Skeletal muscle satellite cell (primary cell): ENCODE results near the gene COQ8A. TPM values are rescaled to one million over a fixed set of nuclear protein-coding genes. Genes with fewer than 3 reads are reported as not detected.

Experiments
- H3K27me3 ChIP-seq: 2 replicates; pipeline ENCODE4 v1.7.0; 2013; ENCODE audit warnings: low read length; ENCODE audit not compliant: control insufficient read depth, insufficient read depth
- H3K36me3 ChIP-seq: 2 replicates; pipeline ENCODE4 v1.7.0; 2013; ENCODE audit warnings: mild to moderate bottlenecking, control low read depth, low read length; ENCODE audit not compliant: insufficient read depth
- H3K4me1 ChIP-seq: 2 replicates; pipeline ENCODE4 v1.7.0; 2013; ENCODE audit warnings: low read length; ENCODE audit not compliant: control insufficient read depth, insufficient read depth
- H3K4me2 ChIP-seq: 2 replicates; pipeline ENCODE4 v1.7.0; 2013; ENCODE audit warnings: mild to moderate bottlenecking, low read length
- H3K4me3 ChIP-seq: 2 replicates; pipeline ENCODE4 v1.7.0; 2013; ENCODE audit warnings: low read length
- H3K9ac ChIP-seq: 2 replicates; pipeline ENCODE4 v1.7.0; 2013; ENCODE audit warnings: mild to moderate bottlenecking, low read depth, low read length, moderate library complexity
- H3K9me3 ChIP-seq: replicated peaks from 2 replicates; pipeline ENCODE4 v1.7.0; 2013; ENCODE audit warnings: mild to moderate bottlenecking, control low read depth, low read length
- total RNA-seq: library from RNA; depleted of rRNA; stranded (reverse); fragments of >200 nt; gene quantifications from 2 replicates; pipeline ENCODE4 v1.2.3, GENCODE V29; 2012; rRNA removed

COQ8A gene
- 3.8 and 7.0 TPM in 2 replicates for total RNA-seq

- H3K9me3 ChIP-seq, result no peaks in the 10 kb centered on the region
- H3K27me3 ChIP-seq, result no peaks in the 10 kb centered on the region
- H3K4me2 ChIP-seq, result peak within 1 kb of the TSS; percentile 99
- peak within 1 kb of the TSS; percentile 87 for H3K4me3 ChIP-seq
- peak within 1 kb of the TSS; percentile 94 for H3K9ac ChIP-seq
- peaks cover 14% of the 10 kb centered on the region for H3K4me1 ChIP-seq
- no peaks in the 10 kb centered on the region for H3K36me3 ChIP-seq
These were observed at the start of gene COQ8A for GRCh38 chr1:226940029-226940805. TSS of gene COQ8A (plus strand) at chr1:226940294. CDS start at chr1:226961386, 21,092 bp downstream.

GRCh38 chr1:226890331-226891108, 49.6 kb upstream of the COQ8A start:
- Histone ChIP-seq H3K4me3 (no peak overlapping the region), H3K9ac (no peak overlapping the region), H3K27me3 (no peaks in the 10 kb centered on the region), H3K4me2 (no peak overlapping the region), H3K36me3 (peaks cover 3% of the 10 kb centered on the region), H3K9me3 (no peaks in the 10 kb centered on the region), H3K4me1 (peaks cover 2% of the 10 kb centered on the region)

GRCh38 chr1:226891346-226891745, 48.7 kb upstream of the COQ8A start:
- Histone ChIP-seq H3K9me3 (no peaks in the 10 kb centered on the region), H3K4me3 (no peak overlapping the region), H3K36me3 (peaks cover 3% of the 10 kb centered on the region), H3K4me1 (peaks cover 2% of the 10 kb centered on the region), H3K9ac (no peak overlapping the region), H3K27me3 (no peaks in the 10 kb centered on the region), H3K4me2 (no peak overlapping the region)

GRCh38 chr1:226891846-226892523, 48.1 kb upstream of the COQ8A start:
- Histone ChIP-seq H3K4me2 (no peak overlapping the region), H3K9me3 (no peaks in the 10 kb centered on the region), H3K27me3 (no peaks in the 10 kb centered on the region), H3K9ac (no peak overlapping the region), H3K4me3 (no peak overlapping the region), H3K36me3 (peaks cover 3% of the 10 kb centered on the region), H3K4me1 (peaks cover 2% of the 10 kb centered on the region)

GRCh38 chr1:226892524-226892875, 47.6 kb upstream of the COQ8A start:
- Histone ChIP-seq H3K36me3 (peaks cover 3% of the 10 kb centered on the region), H3K9ac (no peak overlapping the region), H3K27me3 (no peaks in the 10 kb centered on the region), H3K4me3 (no peak overlapping the region), H3K4me2 (no peak overlapping the region), H3K9me3 (no peaks in the 10 kb centered on the region), H3K4me1 (peaks cover 2% of the 10 kb centered on the region)

- Histone ChIP-seq H3K4me1 (peaks cover 2% of the 10 kb centered on the region), H3K9me3 (no peaks in the 10 kb centered on the region), H3K9ac (no peak overlapping the region), H3K27me3 (no peaks in the 10 kb centered on the region), H3K4me2 (no peak overlapping the region), H3K4me3 (no peak overlapping the region), H3K36me3 (peaks cover 3% of the 10 kb centered on the region)
These were observed 46.2 kb upstream of the COQ8A start for GRCh38 chr1:226893936-226894335.

- Histone ChIP-seq H3K4me3 (no peak overlapping the region), H3K36me3 (peaks cover 3% of the 10 kb centered on the region), H3K9ac (no peak overlapping the region), H3K27me3 (no peaks in the 10 kb centered on the region), H3K4me2 (no peak overlapping the region), H3K9me3 (no peaks in the 10 kb centered on the region), H3K4me1 (peaks cover 2% of the 10 kb centered on the region)
These were observed 45.3 kb upstream of the COQ8A start for GRCh38 chr1:226894826-226895225.

GRCh38 chr1:226895644-226896043, 44.5 kb upstream of the COQ8A start:
- Histone ChIP-seq H3K36me3 (peaks cover 3% of the 10 kb centered on the region), H3K4me3 (no peak overlapping the region)

GRCh38 chr1:226898246-226898645, 41.8 kb upstream of the COQ8A start:
- no peak overlapping the region for H3K9ac ChIP-seq
- H3K9me3 ChIP-seq, result no peaks in the 10 kb centered on the region
- no peaks in the 10 kb centered on the region for H3K27me3 ChIP-seq
- no peaks in the 10 kb centered on the region for H3K4me1 ChIP-seq
- H3K4me3 ChIP-seq, result no peak overlapping the region
- H3K36me3 ChIP-seq, result no peaks in the 10 kb centered on the region
- no peak overlapping the region for H3K4me2 ChIP-seq

More at GRCh38 chr1:226895644-226896043, 44.5 kb upstream of the COQ8A start:
- Histone ChIP-seq H3K9ac (no peak overlapping the region), H3K4me2 (no peak overlapping the region), H3K27me3 (no peaks in the 10 kb centered on the region), H3K9me3 (no peaks in the 10 kb centered on the region), H3K4me1 (peaks cover 2% of the 10 kb centered on the region)

GRCh38 chr1:226901421-226901820, 38.7 kb upstream of the COQ8A start:
- Histone ChIP-seq H3K9me3 (no peaks in the 10 kb centered on the region), H3K36me3 (no peaks in the 10 kb centered on the region), H3K4me2 (no peak overlapping the region), H3K27me3 (no peaks in the 10 kb centered on the region), H3K9ac (no peak overlapping the region), H3K4me1 (peaks cover 6% of the 10 kb centered on the region), H3K4me3 (no peak overlapping the region)

GRCh38 chr1:226902601-226903000, 37.5 kb upstream of the COQ8A start:
- no peaks in the 10 kb centered on the region for H3K9me3 ChIP-seq
- peaks cover 6% of the 10 kb centered on the region for H3K4me1 ChIP-seq
- no peak overlapping the region for H3K4me3 ChIP-seq
- H3K4me2 ChIP-seq, result no peak overlapping the region
- no peak overlapping the region for H3K9ac ChIP-seq
- no peaks in the 10 kb centered on the region for H3K36me3 ChIP-seq
- H3K27me3 ChIP-seq, result no peaks in the 10 kb centered on the region
